ENCODE results near the gene PPP1R1C.

DNA sequence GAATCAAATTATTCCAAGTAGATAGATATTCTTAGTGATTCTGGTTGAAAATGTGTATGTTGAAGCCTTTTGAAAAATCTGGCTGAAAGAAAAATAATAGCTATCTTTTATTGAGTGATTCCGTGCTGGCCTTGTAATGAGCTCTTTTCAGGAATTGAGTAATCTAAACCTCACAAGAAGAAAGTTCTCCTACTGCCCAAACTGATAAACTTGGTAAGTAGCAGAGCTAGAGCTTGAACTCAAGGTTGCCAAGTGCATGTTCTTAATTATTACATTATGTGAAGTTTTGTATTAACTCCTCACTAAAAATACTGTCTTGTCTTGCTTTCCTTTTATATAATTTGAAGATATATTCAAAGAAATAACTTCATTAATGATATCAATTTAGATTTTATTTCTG lies 1.6 kb upstream of the PPP1R1C start:
- TF ChIP-seq, protein P1, sequence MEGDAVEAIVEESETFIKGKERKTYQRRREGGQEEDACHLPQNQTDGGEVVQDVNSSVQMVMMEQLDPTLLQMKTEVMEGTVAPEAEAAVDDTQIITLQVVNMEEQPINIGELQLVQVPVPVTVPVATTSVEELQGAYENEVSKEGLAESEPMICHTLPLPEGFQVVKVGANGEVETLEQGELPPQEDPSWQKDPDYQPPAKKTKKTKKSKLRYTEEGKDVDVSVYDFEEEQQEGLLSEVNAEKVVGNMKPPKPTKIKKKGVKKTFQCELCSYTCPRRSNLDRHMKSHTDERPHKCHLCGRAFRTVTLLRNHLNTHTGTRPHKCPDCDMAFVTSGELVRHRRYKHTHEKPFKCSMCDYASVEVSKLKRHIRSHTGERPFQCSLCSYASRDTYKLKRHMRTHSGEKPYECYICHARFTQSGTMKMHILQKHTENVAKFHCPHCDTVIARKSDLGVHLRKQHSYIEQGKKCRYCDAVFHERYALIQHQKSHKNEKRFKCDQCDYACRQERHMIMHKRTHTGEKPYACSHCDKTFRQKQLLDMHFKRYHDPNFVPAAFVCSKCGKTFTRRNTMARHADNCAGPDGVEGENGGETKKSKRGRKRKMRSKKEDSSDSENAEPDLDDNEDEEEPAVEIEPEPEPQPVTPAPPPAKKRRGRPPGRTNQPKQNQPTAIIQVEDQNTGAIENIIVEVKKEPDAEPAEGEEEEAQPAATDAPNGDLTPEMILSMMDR (IDR thresholded peaks at IDR 0.05), result no peak
- TF ChIP-seq POLR2A (IDR thresholded peaks at IDR 0.05), result no peak
